H1 (cell line): ENCODE results near the gene PTTG1IP2. TPM values are rescaled to one million over a fixed set of nuclear protein-coding genes. Genes with fewer than 3 reads are reported as not detected.

Source experiments
- PHF8 ChIP-seq: fragments of 200-600 bp; sonication (generic); conservative IDR thresholded peaks from 2 replicates; pipeline ENCODE4 v1.7.1; 2012; ENCODE audit warnings: low read depth, mild to moderate bottlenecking, inconsistent platforms, low read length, moderate library complexity
- RNF2 ChIP-seq: fragments of 200-900, 300-1000 bp; sonication (generic); IDR thresholded peaks from 2 replicates; pipeline ENCODE4 v1.7.1; 2016; ENCODE audit warnings: borderline replicate concordance, low read depth, mild to moderate bottlenecking, antibody characterized with exemption, low read length; ENCODE audit not compliant: poor library complexity, severe bottlenecking; ENCODE audit errors: missing control alignments
- polyA plus RNA-seq, 7 experiments: library from polyadenylated mRNA; depleted of rRNA in 3 of 7; stranded (reverse) in 5 of 7; unstranded in 2 of 7; fragments of >200 nt in 5 of 7; fragments of 200-250 nt in 2 of 7; gene quantifications; 1 replicate in 5 of 7; 2 replicates in 1 of 7; 4 replicates in 1 of 7; pipeline versions ENCODE4 v1.2.1 to v1.2.3, GENCODE V29; 2011 to 2013; ENCODE audit warnings: missing spikeins in 2 of 7, mixed read lengths in 2 of 7
- total RNA-seq: library from RNA; stranded (reverse); fragmentation: NEBNext Ultra II Directional; extraction: Animal tissue kit (Norgen Biotek cat#: 25700); gene quantifications from 2 replicates; pipeline ENCODE4 v1.2.1, GENCODE V29; 2021

The PTTG1IP2 gene
- total and polyA plus RNA-seq, 2 of the 8 experiments (the other 6 are each of a cell fraction or from before 2014, with no cell fraction given), result not detected

DNA sequence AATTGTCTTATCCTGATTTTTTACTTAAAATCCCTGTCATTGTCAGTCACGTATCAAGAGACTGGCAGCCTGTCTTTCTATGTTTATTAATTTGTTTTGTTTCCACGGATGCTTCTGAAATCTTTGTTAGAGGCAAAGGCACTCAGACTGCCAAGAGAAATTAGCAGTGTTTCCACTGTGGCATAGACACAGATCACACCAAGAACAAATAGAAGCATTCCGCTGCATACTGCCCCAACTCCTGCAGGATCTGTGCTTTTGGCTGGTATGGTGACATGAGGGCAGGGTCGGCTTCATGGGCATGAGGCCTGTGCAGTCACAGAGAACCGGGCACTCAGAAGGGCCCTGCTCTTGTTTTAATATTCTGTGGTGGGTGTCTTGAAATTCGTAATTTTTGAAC, 47.8 kb upstream of the PTTG1IP2 start (continued):
- TF ChIP-seq RNF2 (no peak), PHF8 (no peak)
